DOHH2 (cell line): ENCODE data around the gene UVRAG.

Source experiments
- H3F3A ChIP-seq: fragments of 200-600 bp; sonication (generic), shearing (Covaris generic); 2 replicates; pipeline ENCODE4 v1.6.0; 2016; ENCODE audit warnings: antibody characterized with exemption, mild to moderate bottlenecking; ENCODE audit not compliant: control insufficient read depth, insufficient read depth
- H3K27ac ChIP-seq: fragments of 200-600 bp; sonication (generic); 2 replicates; pipeline ENCODE4 v1.5.1; 2014; ENCODE audit warnings: low read depth, mild to moderate bottlenecking, low read length, moderate library complexity
- H3K27me3 ChIP-seq: fragments of 200-600 bp; sonication (generic); 2 replicates; pipeline ENCODE4 v1.6.1; 2014; ENCODE audit warnings: mild to moderate bottlenecking, low read length, mixed read lengths; ENCODE audit not compliant: control insufficient read depth
- H3K36me3 ChIP-seq: fragments of 200-600 bp; sonication (generic); 2 replicates; pipeline ENCODE4 v1.6.1; 2014; ENCODE audit warnings: mild to moderate bottlenecking, low read length, moderate library complexity, mixed read lengths; ENCODE audit not compliant: control insufficient read depth
- H3K4me1 ChIP-seq: fragments of 200-600 bp; sonication (generic); 2 replicates; pipeline ENCODE4 v1.6.1; 2014; ENCODE audit warnings: mild to moderate bottlenecking, low read length, mixed read lengths; ENCODE audit not compliant: control insufficient read depth
- H3K4me2 ChIP-seq: fragments of 200-600 bp; sonication (generic); 2 replicates; pipeline ENCODE4 v1.6.0; 2014; ENCODE audit warnings: mild to moderate bottlenecking, low read length, moderate library complexity
- H3K4me3 ChIP-seq: fragments of 200-600 bp; sonication (generic); 2 replicates; pipeline ENCODE4 v1.5.1; 2014; ENCODE audit warnings: mild to moderate bottlenecking, low read length, mixed read lengths
- H3K79me2 ChIP-seq: fragments of 200-600 bp; sonication (generic); 2 replicates; pipeline ENCODE4 v1.6.1; 2014; ENCODE audit warnings: mild to moderate bottlenecking, low read length, mixed read lengths; ENCODE audit not compliant: control insufficient read depth
- H3K9me2 ChIP-seq: fragments of 200-600 bp; sonication (generic); replicated peaks from 2 replicates; pipeline ENCODE4 v1.6.1; 2014; ENCODE audit warnings: mild to moderate bottlenecking, low read length, mixed read lengths; ENCODE audit not compliant: control insufficient read depth
- H3K9me3 ChIP-seq: fragments of 200-600 bp; sonication (generic); 2 replicates; pipeline ENCODE4 v1.6.1; 2014; ENCODE audit warnings: antibody characterized with exemption, low read length, mixed read lengths; ENCODE audit not compliant: control insufficient read depth, insufficient read depth
- H4K20me1 ChIP-seq: fragments of 200-600 bp; sonication (generic); 2 replicates; pipeline ENCODE4 v1.6.0; 2014; ENCODE audit warnings: low read depth, mild to moderate bottlenecking, antibody characterized with exemption, low read length, moderate library complexity; ENCODE audit not compliant: control insufficient read depth, insufficient read depth
- CTCF ChIP-seq: fragments of 200-600 bp; sonication (generic); IDR thresholded peaks from one replicate; pipeline ENCODE4 v1.5.1; 2014; ENCODE audit warnings: antibody characterized with exemption, mild to moderate bottlenecking, low read depth, low read length; ENCODE audit not compliant: poor library complexity, severe bottlenecking
- EZH2phosphoT487 ChIP-seq: fragments of 200-600 bp; sonication (generic); IDR thresholded peaks from 2 replicates; pipeline ENCODE4 v1.6.1; 2017; ENCODE audit warnings: borderline replicate concordance, mild to moderate bottlenecking, antibody characterized with exemption, low read length, moderate library complexity, mixed read lengths

Gene UVRAG

GRCh38 chr11:76143274-76143673, 328.3 kb downstream of the UVRAG start:
- Histone ChIP-seq H3K36me3 (peaks cover 42% of the 10 kb centered on the region), H3K79me2 (no peaks in the 10 kb centered on the region), H3K9me2 (no peaks in the 10 kb centered on the region), H3K9me3 (no peaks in the 10 kb centered on the region), H3K4me2 (no peak overlapping the region), H3K4me1 (no peaks in the 10 kb centered on the region), H3K4me3 (no peak overlapping the region), H4K20me1 (0 out of 2 replicates have a peak, but pooled peaks cover 4% of the 10 kb centered on the region), H3K27me3 (no peaks in the 10 kb centered on the region), H3K27ac (no peak overlapping the region), H3F3A (peaks cover 14% of the 10 kb centered on the region)
- TF ChIP-seq EZH2phosphoT487 (no peak), CTCF (no peak)

GRCh38 chr11:76147106-76147740, 332.2 kb downstream of the UVRAG start:
- H3K4me2 ChIP-seq: no peak overlapping the region
- peaks cover 14% of the 10 kb centered on the region for H3F3A ChIP-seq
- no peaks in the 10 kb centered on the region for H3K9me3 ChIP-seq
- H3K27ac ChIP-seq: no peak overlapping the region
- TF ChIP-seq CTCF: no peak
- TF ChIP-seq EZH2phosphoT487: no peak
- no peak overlapping the region for H3K4me3 ChIP-seq
- H4K20me1 ChIP-seq: 0 out of 2 replicates have a peak, but pooled peaks cover 4% of the 10 kb centered on the region
- no peaks in the 10 kb centered on the region for H3K79me2 ChIP-seq
- peaks cover 7% of the 10 kb centered on the region for H3K36me3 ChIP-seq
- no peaks in the 10 kb centered on the region for H3K9me2 ChIP-seq
- H3K4me1 ChIP-seq: peaks cover 6% of the 10 kb centered on the region
- no peaks in the 10 kb centered on the region for H3K27me3 ChIP-seq

GRCh38 chr11:76148231-76148630, 333.2 kb downstream of the UVRAG start:
- no peak overlapping the region for H3K4me2 ChIP-seq
- H4K20me1 ChIP-seq: 0 out of 2 replicates have a peak, but pooled peaks cover 4% of the 10 kb centered on the region
- no peaks in the 10 kb centered on the region; the same call in 1 of the 2 replicates for H3K36me3 ChIP-seq
- H3K4me1 ChIP-seq: peaks cover 16% of the 10 kb centered on the region
- no peaks in the 10 kb centered on the region for H3K27me3 ChIP-seq
- H3K9me2 ChIP-seq: no peaks in the 10 kb centered on the region
- peaks cover 14% of the 10 kb centered on the region for H3F3A ChIP-seq
- H3K79me2 ChIP-seq: no peaks in the 10 kb centered on the region
- no peak overlapping the region for H3K27ac ChIP-seq
- no peak overlapping the region for H3K4me3 ChIP-seq
- TF ChIP-seq CTCF: no peak
- no peak for TF ChIP-seq EZH2phosphoT487
- no peaks in the 10 kb centered on the region for H3K9me3 ChIP-seq
